Neural progenitor cell (in vitro differentiated cells): ENCODE measurements around the gene MRI1. TPM values are rescaled to one million over a fixed set of nuclear protein-coding genes. Genes with fewer than 3 reads are reported as not detected.
A peak's percentile ranks its signal among the peaks of the same experiment; 100 is the strongest.

Source experiments
- DNase-seq: peaks from one replicate; pipeline ENCODE4 v3.0.0-alpha.2; 2016; ENCODE audit warnings: low spot score
- H2AFZ ChIP-seq: fragments of 200-600 bp; sonication (generic); replicated peaks from 2 replicates; pipeline ENCODE4 v1.6.1; 2016; ENCODE audit warnings: antibody characterized with exemption
- H3F3A ChIP-seq: fragments of 200-600 bp; sonication (generic); 2 replicates; pipeline ENCODE4 v1.6.1; 2016; ENCODE audit warnings: antibody characterized with exemption, low read depth
- H3K27ac ChIP-seq: fragments of 200-600 bp; sonication (generic); 2 replicates; pipeline ENCODE4 v1.5.1; 2016; ENCODE audit warnings: mild to moderate bottlenecking
- H3K27me3 ChIP-seq: fragments of 200-600 bp; sonication (generic); 2 replicates; pipeline ENCODE4 v1.6.1; 2016; ENCODE audit warnings: mild to moderate bottlenecking, moderate library complexity
- H3K36me3 ChIP-seq: fragments of 200-600 bp; sonication (generic); 2 replicates; pipeline ENCODE4 v1.5.1; 2016
- H3K4me1 ChIP-seq: fragments of 200-600 bp; sonication (generic); 2 replicates; pipeline ENCODE4 v1.6.1; 2016; ENCODE audit warnings: mixed run types
- H3K4me2 ChIP-seq: fragments of 200-600 bp; sonication (generic); 2 replicates; pipeline ENCODE4 v1.6.1; 2016
- H3K4me3 ChIP-seq: fragments of 200-600 bp; sonication (generic); 2 replicates; pipeline ENCODE4 v1.5.1; 2016
- H3K79me2 ChIP-seq: fragments of 200-600 bp; sonication (generic); 2 replicates; pipeline ENCODE4 v1.6.1; 2016; ENCODE audit warnings: low read depth
- H3K9ac ChIP-seq: fragments of 200-600 bp; sonication (generic); 2 replicates; pipeline ENCODE4 v1.6.1; 2016
- H3K9me3 ChIP-seq: fragments of 200-600 bp; sonication (generic); 2 replicates; pipeline ENCODE4 v1.5.1; 2016; ENCODE audit warnings: low read depth
- H4K20me1 ChIP-seq: fragments of 200-600 bp; sonication (generic); 2 replicates; pipeline ENCODE4 v1.6.1; 2016; ENCODE audit warnings: low read depth
- H3K27ac Mint-ChIP-seq: 3 replicates; pipeline ENCODE4 v1.8.0; 2021; ENCODE audit warnings: mixed read lengths
- H3K27me3 Mint-ChIP-seq: 2 replicates; pipeline ENCODE4 v1.8.0; 2022; ENCODE audit warnings: low read depth, mild to moderate bottlenecking, inconsistent platforms, moderate library complexity, mixed read lengths; ENCODE audit not compliant: insufficient read depth
- H3K36me3 Mint-ChIP-seq: 3 replicates; pipeline ENCODE4 v1.8.0; 2021; ENCODE audit warnings: mixed read lengths
- H3K4me1 Mint-ChIP-seq: 3 replicates; pipeline ENCODE4 v1.8.0; 2021; ENCODE audit warnings: mixed read lengths
- H3K4me3 Mint-ChIP-seq: 3 replicates; pipeline ENCODE4 v1.8.0; 2021; ENCODE audit warnings: mild to moderate bottlenecking, moderate library complexity, mixed read lengths
- H3K9me3 Mint-ChIP-seq: 3 replicates; pipeline ENCODE4 v1.8.0; 2020; ENCODE audit warnings: mixed read lengths
- EZH2 ChIP-seq: fragments of 200-600 bp; sonication (generic); IDR thresholded peaks from 2 replicates; pipeline ENCODE4 v1.6.1; 2017; ENCODE audit warnings: antibody characterized with exemption, mild to moderate bottlenecking, moderate library complexity
- EZH2phosphoT487 ChIP-seq: fragments of 200-600 bp; sonication (generic); IDR thresholded peaks from 2 replicates; pipeline ENCODE4 v1.6.1; 2017; ENCODE audit warnings: antibody characterized with exemption
- total RNA-seq: library from RNA; depleted of rRNA; stranded (reverse); fragments of >200 nt; gene quantifications from 2 replicates; pipeline ENCODE4 v1.2.3, GENCODE V29; 2015; ENCODE audit warnings: low replicate concordance
- TF ChIP-seq, protein P1 (sequence below): fragments of 200-600 bp; sonication (generic); IDR thresholded peaks from 2 replicates; pipeline ENCODE4 v1.5.1; 2017; ENCODE audit warnings: antibody characterized with exemption, mild to moderate bottlenecking

MRI1 gene
- total RNA-seq, 1 donor from 2014 or later: 6.3 TPM

DNA sequence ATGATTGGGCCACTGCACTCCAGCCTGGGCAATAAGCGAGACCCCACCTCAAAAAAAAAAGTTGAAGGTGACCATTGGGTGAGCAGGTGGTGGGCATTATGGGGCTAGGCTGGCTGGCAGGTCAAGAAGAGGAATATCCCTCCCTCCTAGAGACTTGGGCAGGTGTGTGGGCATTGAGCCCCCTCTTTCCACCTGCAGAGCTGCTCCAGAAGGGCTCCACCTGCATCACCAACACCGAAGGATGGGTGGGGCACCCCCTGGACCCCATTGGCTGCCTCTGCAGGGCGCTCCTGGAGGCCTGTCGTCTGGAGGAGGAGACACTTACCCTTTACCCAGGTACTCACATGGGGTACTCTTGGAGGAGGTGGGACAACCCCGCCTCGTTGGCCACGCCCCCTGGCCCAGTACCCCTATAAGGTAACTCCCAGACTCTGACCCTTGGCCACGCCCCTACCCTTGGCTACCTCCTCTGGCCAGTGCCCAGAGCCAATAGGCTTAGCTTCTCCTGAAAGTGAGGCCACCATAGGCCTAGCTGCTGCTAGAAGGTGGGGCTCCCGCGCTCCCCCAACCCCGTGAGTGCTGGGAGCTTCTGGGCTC is 52.8 kb downstream of the MRI1 start:
- no peaks in the 10 kb centered on the region for H3K9me3 Mint-ChIP-seq
- Histone ChIP-seq H3K4me2 (peak overlapping the region; percentile 87), H3K27me3 (no peaks in the 10 kb centered on the region), H3K4me1 (no peaks in the 10 kb centered on the region), H4K20me1 (peaks cover 18% of the 10 kb centered on the region), H3K9ac (no peak overlapping the region), H3K9me3 (no peaks in the 10 kb centered on the region), H3K79me2 (no peaks in the 10 kb centered on the region), H3F3A (peaks cover 24% of the 10 kb centered on the region), H3K27ac (peak overlapping the region; percentile 41), H3K36me3 (peaks cover under 1% of the 10 kb centered on the region), H2AFZ (no peak overlapping the region), H3K4me3 (peak overlapping the region; percentile 52)
- peaks cover 27% of the 10 kb centered on the region for H3K36me3 Mint-ChIP-seq
- DNase-seq: peak; percentile 94
- no peak overlapping the region for H3K4me3 Mint-ChIP-seq
- H3K27me3 Mint-ChIP-seq: peaks cover 8% of the 10 kb centered on the region
- peaks cover 7% of the 10 kb centered on the region for H3K4me1 Mint-ChIP-seq
- H3K27ac Mint-ChIP-seq: no peak overlapping the region
- no peak for TF ChIP-seq EZH2phosphoT487
- TF ChIP-seq EZH2: no peak
- TF ChIP-seq, protein P1, sequence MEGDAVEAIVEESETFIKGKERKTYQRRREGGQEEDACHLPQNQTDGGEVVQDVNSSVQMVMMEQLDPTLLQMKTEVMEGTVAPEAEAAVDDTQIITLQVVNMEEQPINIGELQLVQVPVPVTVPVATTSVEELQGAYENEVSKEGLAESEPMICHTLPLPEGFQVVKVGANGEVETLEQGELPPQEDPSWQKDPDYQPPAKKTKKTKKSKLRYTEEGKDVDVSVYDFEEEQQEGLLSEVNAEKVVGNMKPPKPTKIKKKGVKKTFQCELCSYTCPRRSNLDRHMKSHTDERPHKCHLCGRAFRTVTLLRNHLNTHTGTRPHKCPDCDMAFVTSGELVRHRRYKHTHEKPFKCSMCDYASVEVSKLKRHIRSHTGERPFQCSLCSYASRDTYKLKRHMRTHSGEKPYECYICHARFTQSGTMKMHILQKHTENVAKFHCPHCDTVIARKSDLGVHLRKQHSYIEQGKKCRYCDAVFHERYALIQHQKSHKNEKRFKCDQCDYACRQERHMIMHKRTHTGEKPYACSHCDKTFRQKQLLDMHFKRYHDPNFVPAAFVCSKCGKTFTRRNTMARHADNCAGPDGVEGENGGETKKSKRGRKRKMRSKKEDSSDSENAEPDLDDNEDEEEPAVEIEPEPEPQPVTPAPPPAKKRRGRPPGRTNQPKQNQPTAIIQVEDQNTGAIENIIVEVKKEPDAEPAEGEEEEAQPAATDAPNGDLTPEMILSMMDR: no peak

DNA sequence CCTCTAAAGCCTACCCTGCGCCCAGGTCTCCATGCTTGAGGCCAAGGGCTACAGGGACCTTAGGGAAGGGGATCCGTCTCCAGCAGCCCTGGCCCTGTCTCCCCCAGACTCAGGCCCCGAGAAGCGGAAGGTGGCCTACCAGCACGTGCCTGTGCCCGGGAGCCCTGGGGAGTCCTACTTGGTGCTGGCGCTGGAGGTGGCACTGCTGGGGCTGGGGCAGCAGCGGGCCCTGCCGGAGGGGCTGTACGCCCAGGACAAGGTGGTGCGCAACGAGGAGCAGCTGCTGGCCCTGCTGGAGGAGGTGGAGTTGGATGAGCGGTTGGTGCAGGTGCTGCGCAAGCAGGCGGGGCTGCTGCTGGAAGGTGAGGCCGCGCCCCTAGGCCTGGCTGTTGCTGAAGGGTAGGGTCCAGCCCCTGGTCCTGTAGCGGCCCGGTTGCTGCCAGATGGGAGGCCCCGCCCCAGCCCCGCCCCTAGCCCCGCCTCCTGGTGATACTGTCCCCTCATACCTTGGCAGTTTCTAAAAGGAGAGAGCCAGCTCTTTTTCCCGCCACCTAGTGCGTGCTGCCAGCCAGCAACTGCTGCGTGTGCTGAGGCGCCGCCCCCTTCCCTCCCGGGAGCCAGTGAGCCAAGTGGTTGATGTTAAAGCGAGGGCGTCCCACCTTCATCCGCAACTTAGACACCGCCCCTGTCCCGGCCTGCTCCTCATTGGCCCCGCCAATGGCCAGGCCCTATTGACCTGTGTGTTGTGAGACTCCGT is 53.5 kb downstream of the MRI1 start:
- H3K27ac Mint-ChIP-seq: no peak overlapping the region
- no peak overlapping the region for H2AFZ ChIP-seq

DNA sequence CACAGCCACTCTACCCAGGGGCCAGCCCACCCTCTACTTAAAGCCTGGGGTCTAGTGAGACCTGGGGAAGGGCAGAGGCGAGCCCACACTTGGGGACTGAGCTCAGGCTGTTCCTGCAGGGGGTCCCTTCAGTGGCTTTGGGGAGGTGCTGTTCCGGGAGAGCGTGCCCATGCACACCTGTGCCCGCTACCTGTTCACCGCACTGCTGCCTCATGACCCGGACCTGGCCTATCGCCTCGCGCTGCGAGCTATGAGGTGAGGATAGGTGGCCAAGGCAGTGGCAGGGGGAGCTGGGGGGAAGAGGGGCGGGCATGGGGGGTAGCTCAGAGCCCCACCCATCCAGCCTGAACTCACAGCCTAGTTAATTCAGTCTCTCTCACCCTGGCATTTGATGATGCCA is 54.9 kb downstream of the MRI1 start:
- H3K9ac ChIP-seq: no peak overlapping the region
- no peaks in the 10 kb centered on the region for H3K27me3 ChIP-seq
- H3K4me3 ChIP-seq: no peak overlapping the region
- H3K27ac ChIP-seq: no peak overlapping the region
- H4K20me1 ChIP-seq: peaks cover 18% of the 10 kb centered on the region
- H3F3A ChIP-seq: peaks cover 24% of the 10 kb centered on the region
- no peaks in the 10 kb centered on the region for H3K4me1 ChIP-seq
- no peak for DNase-seq
- H3K9me3 ChIP-seq: no peaks in the 10 kb centered on the region
- Mint-ChIP-seq H3K4me3 (no peak overlapping the region), H3K36me3 (peaks cover 28% of the 10 kb centered on the region), H3K4me1 (peaks cover 7% of the 10 kb centered on the region), H3K9me3 (no peaks in the 10 kb centered on the region), H3K27ac (no peak overlapping the region), H3K27me3 (peaks cover 10% of the 10 kb centered on the region)
- peaks cover 2% of the 10 kb centered on the region for H3K36me3 ChIP-seq
- no peak overlapping the region for H2AFZ ChIP-seq
- H3K4me2 ChIP-seq: no peak overlapping the region
- TF ChIP-seq, protein P1: no peak
- no peak for TF ChIP-seq EZH2phosphoT487
- H3K79me2 ChIP-seq: no peaks in the 10 kb centered on the region

More for the DNA sequence above, 53.5 kb downstream of the MRI1 start:
- Histone ChIP-seq H3K27ac (peak overlapping the region; percentile 41), H4K20me1 (peaks cover 18% of the 10 kb centered on the region), H3K4me3 (peak overlapping the region; percentile 52), H3K79me2 (no peaks in the 10 kb centered on the region), H3K27me3 (no peaks in the 10 kb centered on the region), H3K9me3 (no peaks in the 10 kb centered on the region), H3K4me2 (peak overlapping the region; percentile 87), H3K36me3 (peaks cover 2% of the 10 kb centered on the region), H3K4me1 (no peaks in the 10 kb centered on the region), H3F3A (peaks cover 24% of the 10 kb centered on the region), H3K9ac (no peak overlapping the region)
- no peaks in the 10 kb centered on the region for H3K9me3 Mint-ChIP-seq
- no peak overlapping the region for H3K4me3 Mint-ChIP-seq
- no peak for TF ChIP-seq EZH2phosphoT487
- no peak for TF ChIP-seq EZH2
- H3K4me1 Mint-ChIP-seq: peaks cover 7% of the 10 kb centered on the region
- peaks cover 8% of the 10 kb centered on the region for H3K27me3 Mint-ChIP-seq
- peak; percentile 94 for DNase-seq
- peaks cover 28% of the 10 kb centered on the region for H3K36me3 Mint-ChIP-seq

DNA sequence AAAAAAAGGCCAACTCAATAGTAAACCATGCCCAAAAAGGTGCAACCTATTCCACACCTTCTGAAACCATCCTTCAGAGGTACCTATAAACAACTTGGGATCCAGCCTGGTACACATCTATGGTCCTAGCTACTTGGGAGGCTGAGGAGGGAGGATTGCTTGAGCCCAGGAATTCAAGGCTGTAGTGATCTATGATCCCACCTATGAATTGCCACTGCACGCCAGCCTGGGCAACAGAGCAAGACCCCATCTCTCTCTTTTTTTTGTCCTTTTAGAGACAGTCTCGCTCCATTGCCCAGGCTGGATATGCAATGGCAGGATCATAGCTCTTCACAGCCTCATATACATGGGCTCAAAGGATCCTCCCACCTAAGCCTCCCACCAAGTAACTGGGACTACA is 57.0 kb downstream of the MRI1 start:
- H3K27me3 ChIP-seq: no peaks in the 10 kb centered on the region
- Mint-ChIP-seq H3K9me3 (no peaks in the 10 kb centered on the region), H3K27ac (no peak overlapping the region), H3K4me1 (peaks cover 12% of the 10 kb centered on the region), H3K36me3 (peaks cover 29% of the 10 kb centered on the region), H3K27me3 (peaks cover 7% of the 10 kb centered on the region), H3K4me3 (no peak overlapping the region)
- peaks cover 2% of the 10 kb centered on the region for H3K36me3 ChIP-seq
- no peaks in the 10 kb centered on the region for H3K79me2 ChIP-seq
- H3F3A ChIP-seq: peaks cover 28% of the 10 kb centered on the region
- no peak overlapping the region for H3K4me3 ChIP-seq
- no peak for DNase-seq
- peaks cover 22% of the 10 kb centered on the region for H4K20me1 ChIP-seq
- H3K4me1 ChIP-seq: no peaks in the 10 kb centered on the region
- no peak overlapping the region for H3K27ac ChIP-seq
- H2AFZ ChIP-seq: no peak overlapping the region
- no peak for TF ChIP-seq EZH2
- TF ChIP-seq EZH2phosphoT487: no peak
- TF ChIP-seq, protein P1: no peak
- no peak overlapping the region for H3K9ac ChIP-seq
- H3K4me2 ChIP-seq: no peak overlapping the region
- H3K9me3 ChIP-seq: no peaks in the 10 kb centered on the region
